K562 (cell line): ENCODE results near the gene MYH15. TPM values are rescaled to one million over a fixed set of nuclear protein-coding genes. Genes with fewer than 3 reads are reported as not detected.
A peak's percentile ranks its signal among the peaks of the same experiment; 100 is the strongest.

ENCODE experiments used
- ATAC-seq: fragments of 200-7000 bp; cut with Tn5 transposase; 3 replicates; pipeline ENCODE4 v1.9.1; 2020; ENCODE audit warnings: moderate library complexity
- BruUV-seq: library from RNA; stranded (reverse); fragments of 400-500 nt; replicated peaks from 2 replicates; lab custom pipeline; 2021; lab: Mats Ljungman, UMichigan
- CTCF ChIA-PET: fragments of 300-600 bp; formaldehyde crosslinking; extraction: SDS; loops from one replicate; lab custom pipeline; 2021; ENCODE audit warnings: low intra/inter-chr PET ratio; lab: Yijun Ruan, JAX
- POLR2A ChIA-PET: fragments of 300-600, 350-650 bp; sonication (Branson Sonifier 250); formaldehyde crosslinking; extraction: SDS; loops from one replicate; lab custom pipeline; 2021; ENCODE audit warnings: antibody characterized with exemption, inconsistent platforms; lab: Yijun Ruan, JAX
- DNase-seq, 4 experiments: peaks; one replicate each; pipeline versions ENCODE4 v3.0.0 to v3.0.0-alpha.2; 2011 to 2018; ENCODE audit warnings: low spot score in 3 of 4, mixed read lengths in 3 of 4; ENCODE audit errors: extremely low read depth in 1 of 4
- FAIRE-seq: peaks from 2 replicates; lab custom pipeline; 2011; peaks lifted over from hg19 to GRCh38; lab: Jason Lieb, UNC
- H2AFZ ChIP-seq: 2 replicates; pipeline ENCODE4 v1.6.0; 2011; ENCODE audit warnings: low read depth, low read length, control low read depth, inconsistent platforms
- H3K27ac ChIP-seq: fragments of 200-600 bp; 3 replicates; pipeline ENCODE4 v1.8.0; 2011; ENCODE audit warnings: low read depth, mild to moderate bottlenecking, control low read depth, inconsistent platforms, low read length, moderate library complexity, mixed read lengths; ENCODE audit errors: extremely low read depth
- H3K27me3 ChIP-seq, 2 experiments: fragments of 300-600 bp in 1 of 2; 2 replicates in 1 of 2; 3 replicates in 1 of 2; pipeline versions ENCODE4 v1.6.0 to v1.8.0; 2011; ENCODE audit warnings: inconsistent platforms in 2 of 2, low read length in 2 of 2, mild to moderate bottlenecking in 1 of 2, mixed read lengths in 1 of 2, moderate library complexity in 1 of 2; ENCODE audit not compliant: control insufficient read depth in 2 of 2, insufficient read depth in 2 of 2
- H3K36me3 ChIP-seq: fragments of 300-600 bp; 3 replicates; pipeline ENCODE4 v1.8.0; 2011; ENCODE audit warnings: mild to moderate bottlenecking, low read length, inconsistent platforms; ENCODE audit not compliant: control insufficient read depth, insufficient read depth
- H3K4me1 ChIP-seq, 2 experiments: fragments of 200-600 bp in 1 of 2; replicated peaks in 1 of 2; 2 replicates in 1 of 2; 3 replicates in 1 of 2; pipeline versions ENCODE4 v1.5.1 to v1.8.0; 2011; ENCODE audit warnings: inconsistent platforms in 2 of 2, low read length in 2 of 2, mild to moderate bottlenecking in 1 of 2, mixed read lengths in 1 of 2, moderate library complexity in 1 of 2; ENCODE audit not compliant: control insufficient read depth in 2 of 2, insufficient read depth in 2 of 2
- H3K4me2 ChIP-seq: 2 replicates; pipeline ENCODE4 v1.6.1; 2011; ENCODE audit warnings: low read length, control low read depth, inconsistent platforms, mixed read lengths; ENCODE audit not compliant: insufficient read depth
- H3K4me3 ChIP-seq: fragments of 200-600 bp; sonication (generic), shearing (Covaris generic); 2 replicates; pipeline ENCODE4 v1.5.1; 2016; ENCODE audit warnings: control low read depth, inconsistent platforms
- H3K79me2 ChIP-seq: fragments of 200-600 bp; 3 replicates; pipeline ENCODE4 v1.8.0; 2011; ENCODE audit warnings: low read length, inconsistent platforms; ENCODE audit not compliant: control insufficient read depth, insufficient read depth
- H3K9ac ChIP-seq, 2 experiments: 2 replicates each; pipeline versions ENCODE4 v1.6.0 to v1.6.1; 2011; ENCODE audit warnings: low read depth in 2 of 2, low read length in 2 of 2, control low read depth in 1 of 2, inconsistent platforms in 1 of 2, mild to moderate bottlenecking in 1 of 2, mixed read lengths in 1 of 2; ENCODE audit not compliant: insufficient read depth in 1 of 2
- H3K9me1 ChIP-seq: one replicate; pipeline ENCODE4 v1.6.0; 2011; ENCODE audit warnings: inconsistent platforms, mild to moderate bottlenecking, low read length, moderate library complexity; ENCODE audit not compliant: control insufficient read depth, insufficient read depth
- H3K9me3 ChIP-seq: replicated peaks from 2 replicates; pipeline ENCODE4 v1.5.1; 2011; ENCODE audit warnings: low read depth, low read length, inconsistent platforms; ENCODE audit not compliant: control insufficient read depth, insufficient read depth
- H4K20me1 ChIP-seq: replicated peaks from 2 replicates; pipeline ENCODE4 v1.6.1; 2011; ENCODE audit warnings: low read length, inconsistent platforms, mixed read lengths; ENCODE audit not compliant: control insufficient read depth, insufficient read depth
- C11orf30 ChIP-seq: fragments of 450-650 bp; IDR thresholded peaks from 2 replicates; pipeline ENCODE4 v1.6.1; 2016; ENCODE audit warnings: low read depth, mild to moderate bottlenecking
- CTCF ChIP-seq, 3 experiments: IDR thresholded peaks in 2 of 3; conservative IDR thresholded peaks in 1 of 3; 2 replicates each; pipeline ENCODE4 v1.5.1; 2011 to 2012; ENCODE audit warnings: low read length in 3 of 3, mild to moderate bottlenecking in 3 of 3, control low read depth in 2 of 3, improper control_type of control experiment in 1 of 3, inconsistent platforms in 1 of 3, low read depth in 1 of 3, mixed read lengths in 1 of 3, moderate library complexity in 1 of 3; ENCODE audit not compliant: insufficient read depth in 2 of 3
- DEAF1 ChIP-seq: fragments of 450-650 bp; formaldehyde crosslinking; IDR thresholded peaks from 2 replicates; pipeline ENCODE4 v1.4.0; 2020; ENCODE audit warnings: mild to moderate bottlenecking, moderate library complexity
- MAFG ChIP-seq: fragments of 450-650 bp; conservative IDR thresholded peaks from 2 replicates; pipeline ENCODE4 v1.6.1; 2016; ENCODE audit warnings: missing genetic modification characterization, missing compliant biosample characterization
- NFIC ChIP-seq: fragments of 450-650 bp; IDR thresholded peaks from 2 replicates; pipeline ENCODE4 v1.6.1; 2017; ENCODE audit warnings: mild to moderate bottlenecking, inconsistent platforms
- RAD21 ChIP-seq, 2 experiments: fragments of 250-450 bp in 1 of 2; fragments of 450-650 bp in 1 of 2; sonication (Bioruptor Pico) in 1 of 2; formaldehyde crosslinking in 1 of 2; IDR thresholded peaks in 1 of 2; conservative IDR thresholded peaks in 1 of 2; 2 replicates each; pipeline versions ENCODE4 v1.4.0 to v1.8.0; 2020 to 2022; ENCODE audit warnings: mild to moderate bottlenecking in 2 of 2, moderate library complexity in 1 of 2
- SIN3A ChIP-seq, 2 experiments: fragments of 150-350 bp in 1 of 2; IDR thresholded peaks; 2 replicates each; pipeline ENCODE4 v1.6.1; 2011 to 2016; ENCODE audit warnings: borderline replicate concordance in 2 of 2, low read depth in 2 of 2, low read length in 2 of 2, mild to moderate bottlenecking in 2 of 2, moderate library complexity in 2 of 2; ENCODE audit not compliant: control insufficient read depth in 1 of 2
- ZNF316 ChIP-seq: fragments of 450-650 bp; IDR thresholded peaks from 2 replicates; pipeline ENCODE4 v1.6.1; 2016
- WGBS: fragments of 100-300 bp; shearing (Covaris generic); methylation state at CpG from one replicate; pipeline ENCODE4 v1.1.6; 2016; ENCODE audit warnings: low coverage, mixed read lengths; ENCODE audit not compliant: insufficient coverage; ENCODE audit errors: missing lambda C conversion rate; 5-methylcytosine and 5-hydroxymethylcytosine counted together
- in situ Hi-C: fragments of 300-500 bp; cut with MboI; formaldehyde crosslinking; loops from 4 replicates; pipeline ENCODE4 v1.15.0; 2018; ENCODE audit warnings: inconsistent platforms, mixed read lengths
- intact Hi-C: fragments of 100-400 bp; cut with micrococcal nuclease; formaldehyde crosslinking; loops from 2 replicates; pipeline ENCODE4 v1.14.2; 2022
- polyA plus RNA-seq, 8 experiments: library from polyadenylated mRNA; depleted of rRNA in 4 of 8; stranded (reverse) in 5 of 8; unstranded in 3 of 8; fragments of >200 nt; fragmentation: Nextera tagmentation in 2 of 8; fragmentation: Illumina TruSeq in 1 of 8; extraction: Ambion mirVana in 2 of 8; extraction: Trizol in 1 of 8; gene quantifications; 2 replicates each; pipeline versions ENCODE4 v1.2.1 to v1.2.3, GENCODE V29; 2011 to 2014; ENCODE audit warnings: inconsistent platforms in 1 of 8, missing spikeins in 1 of 8
- total RNA-seq, 7 experiments: library from RNA; depleted of rRNA in 6 of 7; stranded (reverse); fragments of >200 nt in 6 of 7; fragmentation: Illumina TruSeq in 2 of 7; extraction: Trizol in 2 of 7; gene quantifications; 2 replicates each; pipeline versions ENCODE4 v1.2.1 to v1.2.3, GENCODE V29; 2011 to 2021; ENCODE audit warnings: low replicate concordance in 1 of 7

MYH15 gene
- total and polyA plus RNA-seq, 9 of the 15 experiments (the other 6 are each of a cell fraction or from before 2014, with no cell fraction given) = 0.03 to 0.29 (median 0.12) TPM

GRCh38 chr3:108505811-108506210, 4.6 kb downstream of the MYH15 start:
- no peak overlapping the region for H3K4me3 ChIP-seq
- WGBS = 0% methylated on average over 1 of the region's 1 CpG
- peak; percentile 41; the same call in 1 of the 2 replicates for TF ChIP-seq C11orf30
- 0 out of 2 replicates have a peak, but pooled peaks have one; percentile 22 for TF ChIP-seq DEAF1 (CRISPR knock-in tag)
- TF ChIP-seq CTCF (IDR thresholded peaks at IDR 0.05 in 2 of 3, conservative IDR thresholded peaks at IDR 0.05 in 1 of 3; ENCODE audit: insufficient read depth in 2 of 3, low read depth in 1 of 3, low read length in 3 of 3) = peak in 2 of 3 experiments; percentile 23 to 34; a peak in 3 of 6 replicates
- peak; percentile 52 to 66 for TF ChIP-seq RAD21 (CRISPR knock-in tag; conservative IDR thresholded peaks at IDR 0.05 in 1 of 2, IDR thresholded peaks at IDR 0.05 in 1 of 2)
- peak; percentile 66 for TF ChIP-seq ZNF316
- peak; percentile 59 for TF ChIP-seq MAFG
- no peak for TF ChIP-seq SIN3A (IDR thresholded peaks at IDR 0.05; ENCODE audit: borderline replicate concordance in 2 of 2, control insufficient read depth in 1 of 2, low read depth in 2 of 2, low read length in 2 of 2)
- no peak for TF ChIP-seq NFIC
- TF ChIP-seq, all 486 proteins: peak for 6
- no peaks in the 10 kb centered on the region for H3K79me2 ChIP-seq
- BruUV-seq = no TSS peak
- no peaks in the 10 kb centered on the region for H3K9me1 ChIP-seq
- no peak overlapping the region for H3K27ac ChIP-seq
- H3K9ac ChIP-seq = no peak overlapping the region
- DNase-seq (peak in 2 of 4 experiments; percentile 10 to 11), FAIRE-seq (no peak), ATAC-seq (peak; percentile 67; the same call in 2 of the 3 replicates)
- H3K4me1 ChIP-seq = no peaks in the 10 kb centered on the region
- no peaks in the 10 kb centered on the region for H3K9me3 ChIP-seq
- H3K36me3 ChIP-seq = no peaks in the 10 kb centered on the region
- intact Hi-C loops (loop anchor here (5.0 kb wide), 2 partner anchors 46 to 161 kb away; no protein-coding TSS in a partner anchor), in situ Hi-C loops (no loop called here)
- H4K20me1 ChIP-seq = no peaks in the 10 kb centered on the region
- CTCF ChIA-PET = interaction anchor here (0.6 kb wide), 1 partner anchor 156 kb away, joined by 3 read pairs; no protein-coding TSS in a partner anchor
- POLR2A ChIA-PET = interaction anchor here (1.0 kb wide), 1 partner anchor 38 kb away, joined by 3 read pairs; no protein-coding TSS in a partner anchor
- no peak overlapping the region for H3K4me2 ChIP-seq
- no peaks in the 10 kb centered on the region for H3K27me3 ChIP-seq
- H2AFZ ChIP-seq = no peak overlapping the region
